Panc1 (cell line): Measurements from ENCODE around the gene PLK5. TPM values are rescaled to one million over a fixed set of nuclear protein-coding genes. Genes with fewer than 3 reads are reported as not detected.

ENCODE experiments used
- ATAC-seq: fragments of 200-7000 bp; cut with Tn5 transposase; 2 replicates; pipeline ENCODE4 v1.9.1; 2020; ENCODE audit warnings: mild to moderate bottlenecking, moderate library complexity
- BruUV-seq: library from RNA; stranded (reverse); fragments of 400-500 nt; replicated peaks from 2 replicates; lab custom pipeline; 2021; lab: Mats Ljungman, UMichigan
- CTCF ChIA-PET: fragments of 300-600 bp; sonication (Branson Sonifier 250); formaldehyde crosslinking; loops from one replicate; lab custom pipeline; 2022; ENCODE audit warnings: antibody characterized with exemption; lab: Charles Lee
- POLR2A ChIA-PET: fragments of 300-600 bp; sonication (Branson Sonifier 250); formaldehyde crosslinking; loops from one replicate; lab custom pipeline; 2022; ENCODE audit warnings: antibody characterized with exemption; lab: Charles Lee
- DNase-seq: peaks from one replicate; pipeline ENCODE4 v3.0.0-alpha.2; 2010; ENCODE audit warnings: low read depth, low spot score
- H3K27ac ChIP-seq: 2 replicates; pipeline ENCODE4 v1.5.1; 2011; ENCODE audit warnings: mild to moderate bottlenecking, low read length, inconsistent platforms
- H3K27me3 ChIP-seq: fragments of 200-500 bp; sonication (Bioruptor generic); 2 replicates; pipeline ENCODE4 v1.6.0; 2014; ENCODE audit warnings: low read length, inconsistent platforms; ENCODE audit not compliant: control insufficient read depth, insufficient read depth
- H3K36me3 ChIP-seq: fragments of 200-500 bp; sonication (Bioruptor generic); 2 replicates; pipeline ENCODE4 v1.5.1; 2014; ENCODE audit warnings: inconsistent platforms, mild to moderate bottlenecking, low read length, moderate library complexity; ENCODE audit not compliant: control insufficient read depth, insufficient read depth
- H3K4me1 ChIP-seq: 2 replicates; pipeline ENCODE4 v1.5.1; 2011; ENCODE audit warnings: inconsistent platforms, mild to moderate bottlenecking, low read length, moderate library complexity; ENCODE audit not compliant: control insufficient read depth, insufficient read depth
- H3K4me3 ChIP-seq, 2 experiments: 2 replicates each; pipeline ENCODE4 v1.5.1; 2011 to 2012; ENCODE audit warnings: low read depth in 2 of 2, low read length in 2 of 2, mild to moderate bottlenecking in 2 of 2, inconsistent platforms in 1 of 2, moderate library complexity in 1 of 2
- H3K9me3 ChIP-seq: fragments of 200-500 bp; sonication (Bioruptor generic); 2 replicates; pipeline ENCODE4 v1.5.1; 2014; ENCODE audit warnings: low read depth, mild to moderate bottlenecking, inconsistent platforms, low read length, moderate library complexity; ENCODE audit not compliant: control insufficient read depth, insufficient read depth
- POLR2AphosphoS5 ChIP-seq: IDR thresholded peaks from 2 replicates; pipeline ENCODE4 v1.6.1; 2012; ENCODE audit warnings: mild to moderate bottlenecking, low read depth, low read length, moderate library complexity
- SIN3A ChIP-seq: IDR thresholded peaks from 2 replicates; pipeline ENCODE4 v1.6.1; 2012; ENCODE audit warnings: low read depth, mild to moderate bottlenecking, low read length, moderate library complexity, borderline replicate concordance; ENCODE audit not compliant: insufficient read depth
- TCF7L2 ChIP-seq: IDR thresholded peaks from 2 replicates; pipeline ENCODE4 v1.6.1; 2011; ENCODE audit warnings: mild to moderate bottlenecking, low read depth, low read length, inconsistent platforms
- in situ Hi-C: cut with HindIII; loops from 2 replicates; pipeline ENCODE4 v1.10.0; 2016; ENCODE audit warnings: low sequenced_read_pairs, low pct_unique_long_range_greater_than_20kb
- intact Hi-C: fragments of 100-400 bp; cut with micrococcal nuclease; formaldehyde crosslinking; loops from one replicate; pipeline ENCODE4 v1.10.0; 2022; ENCODE audit not compliant: unreplicated experiment
- total RNA-seq: library from RNA; stranded (reverse); gene quantifications from one replicate; pipeline ENCODE4 v1.2.1, GENCODE V29; 2021; ENCODE audit not compliant: unreplicated experiment
- TF ChIP-seq, protein P1 (sequence below): fragments of 450-650 bp; IDR thresholded peaks from 2 replicates; pipeline ENCODE4 v1.5.1; 2017; ENCODE audit warnings: mild to moderate bottlenecking
- TF ChIP-seq, protein P2 (sequence below), 2 experiments: IDR thresholded peaks; 2 replicates each; pipeline ENCODE4 v1.6.1; 2011 to 2012; ENCODE audit warnings: low read depth in 2 of 2, control low read depth in 1 of 2, low read length in 1 of 2, mild to moderate bottlenecking in 1 of 2, moderate library complexity in 1 of 2; ENCODE audit not compliant: insufficient read depth in 1 of 2

Gene PLK5
- total RNA-seq, 1 experiment from 2014 or later, result not detected

DNA sequence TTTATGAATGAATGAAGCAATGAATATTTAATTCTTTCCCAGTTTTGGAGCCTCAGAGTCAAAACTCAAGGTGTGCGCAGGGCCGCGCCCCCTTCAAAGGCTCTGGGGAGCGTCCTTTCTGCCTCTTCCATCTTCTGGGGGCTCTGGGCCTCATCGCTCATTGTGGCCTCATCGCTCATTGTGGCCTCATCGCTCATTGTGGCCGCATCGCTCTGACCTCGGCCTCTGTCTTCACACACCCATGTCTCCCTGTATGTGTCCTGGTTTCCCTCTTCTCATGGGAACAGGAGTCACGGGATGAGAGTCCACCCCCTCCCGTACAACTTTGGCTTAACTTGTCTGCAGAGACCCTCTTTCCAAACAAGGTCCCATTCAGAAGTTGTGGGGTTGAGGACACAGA is 47.5 kb downstream of the PLK5 start:
- in situ Hi-C loops (no loop called here), intact Hi-C loops (no loop called here)
- ATAC-seq (no peak), DNase-seq (no peak)
- no TSS peak for BruUV-seq
- Histone ChIP-seq H3K9me3 (no peaks in the 10 kb centered on the region), H3K4me3 (no peak overlapping the region), H3K4me1 (no peaks in the 10 kb centered on the region), H3K27ac (no peak overlapping the region), H3K27me3 (no peaks in the 10 kb centered on the region), H3K36me3 (no peaks in the 10 kb centered on the region; the same call in 1 of the 2 replicates)
- TF ChIP-seq POLR2AphosphoS5, result no peak
- TF ChIP-seq, protein P1, sequence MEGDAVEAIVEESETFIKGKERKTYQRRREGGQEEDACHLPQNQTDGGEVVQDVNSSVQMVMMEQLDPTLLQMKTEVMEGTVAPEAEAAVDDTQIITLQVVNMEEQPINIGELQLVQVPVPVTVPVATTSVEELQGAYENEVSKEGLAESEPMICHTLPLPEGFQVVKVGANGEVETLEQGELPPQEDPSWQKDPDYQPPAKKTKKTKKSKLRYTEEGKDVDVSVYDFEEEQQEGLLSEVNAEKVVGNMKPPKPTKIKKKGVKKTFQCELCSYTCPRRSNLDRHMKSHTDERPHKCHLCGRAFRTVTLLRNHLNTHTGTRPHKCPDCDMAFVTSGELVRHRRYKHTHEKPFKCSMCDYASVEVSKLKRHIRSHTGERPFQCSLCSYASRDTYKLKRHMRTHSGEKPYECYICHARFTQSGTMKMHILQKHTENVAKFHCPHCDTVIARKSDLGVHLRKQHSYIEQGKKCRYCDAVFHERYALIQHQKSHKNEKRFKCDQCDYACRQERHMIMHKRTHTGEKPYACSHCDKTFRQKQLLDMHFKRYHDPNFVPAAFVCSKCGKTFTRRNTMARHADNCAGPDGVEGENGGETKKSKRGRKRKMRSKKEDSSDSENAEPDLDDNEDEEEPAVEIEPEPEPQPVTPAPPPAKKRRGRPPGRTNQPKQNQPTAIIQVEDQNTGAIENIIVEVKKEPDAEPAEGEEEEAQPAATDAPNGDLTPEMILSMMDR, result no peak
- no peak for TF ChIP-seq SIN3A
- no peak for TF ChIP-seq TCF7L2
- TF ChIP-seq, protein P2, sequence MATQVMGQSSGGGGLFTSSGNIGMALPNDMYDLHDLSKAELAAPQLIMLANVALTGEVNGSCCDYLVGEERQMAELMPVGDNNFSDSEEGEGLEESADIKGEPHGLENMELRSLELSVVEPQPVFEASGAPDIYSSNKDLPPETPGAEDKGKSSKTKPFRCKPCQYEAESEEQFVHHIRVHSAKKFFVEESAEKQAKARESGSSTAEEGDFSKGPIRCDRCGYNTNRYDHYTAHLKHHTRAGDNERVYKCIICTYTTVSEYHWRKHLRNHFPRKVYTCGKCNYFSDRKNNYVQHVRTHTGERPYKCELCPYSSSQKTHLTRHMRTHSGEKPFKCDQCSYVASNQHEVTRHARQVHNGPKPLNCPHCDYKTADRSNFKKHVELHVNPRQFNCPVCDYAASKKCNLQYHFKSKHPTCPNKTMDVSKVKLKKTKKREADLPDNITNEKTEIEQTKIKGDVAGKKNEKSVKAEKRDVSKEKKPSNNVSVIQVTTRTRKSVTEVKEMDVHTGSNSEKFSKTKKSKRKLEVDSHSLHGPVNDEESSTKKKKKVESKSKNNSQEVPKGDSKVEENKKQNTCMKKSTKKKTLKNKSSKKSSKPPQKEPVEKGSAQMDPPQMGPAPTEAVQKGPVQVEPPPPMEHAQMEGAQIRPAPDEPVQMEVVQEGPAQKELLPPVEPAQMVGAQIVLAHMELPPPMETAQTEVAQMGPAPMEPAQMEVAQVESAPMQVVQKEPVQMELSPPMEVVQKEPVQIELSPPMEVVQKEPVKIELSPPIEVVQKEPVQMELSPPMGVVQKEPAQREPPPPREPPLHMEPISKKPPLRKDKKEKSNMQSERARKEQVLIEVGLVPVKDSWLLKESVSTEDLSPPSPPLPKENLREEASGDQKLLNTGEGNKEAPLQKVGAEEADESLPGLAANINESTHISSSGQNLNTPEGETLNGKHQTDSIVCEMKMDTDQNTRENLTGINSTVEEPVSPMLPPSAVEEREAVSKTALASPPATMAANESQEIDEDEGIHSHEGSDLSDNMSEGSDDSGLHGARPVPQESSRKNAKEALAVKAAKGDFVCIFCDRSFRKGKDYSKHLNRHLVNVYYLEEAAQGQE (IDR thresholded peaks at IDR 0.05; ENCODE audit: insufficient read depth in 1 of 2, low read depth in 2 of 2, low read length in 1 of 2), result no peak
- POLR2A ChIA-PET, result no interaction called here
- CTCF ChIA-PET, result no interaction called here

DNA sequence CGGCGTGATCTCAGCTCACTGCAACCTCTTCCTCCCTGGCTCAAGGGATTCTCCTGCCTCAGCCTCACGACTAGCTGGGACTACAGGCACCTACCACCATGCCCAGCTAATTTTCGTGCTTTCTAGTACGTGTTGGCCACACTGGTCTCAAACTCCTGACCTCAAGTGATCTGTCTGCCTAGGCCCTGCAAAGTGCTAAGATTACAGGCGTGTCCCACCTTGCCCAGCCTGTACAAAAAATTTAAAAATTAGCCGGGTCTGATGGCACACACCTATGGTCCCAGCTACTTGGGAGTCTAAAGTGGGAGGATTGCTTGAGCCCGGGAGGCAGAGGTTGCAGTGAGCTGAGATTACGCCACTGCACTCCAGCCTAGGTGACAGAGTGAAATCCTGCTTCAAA is 48.9 kb downstream of the PLK5 start:
- POLR2A ChIA-PET, result no interaction called here

More for the DNA sequence above, 48.9 kb downstream of the PLK5 start:
- ATAC-seq (no peak), DNase-seq (no peak)
- Histone ChIP-seq H3K4me3 (no peak overlapping the region), H3K27ac (no peak overlapping the region), H3K9me3 (no peaks in the 10 kb centered on the region), H3K27me3 (no peaks in the 10 kb centered on the region), H3K4me1 (no peaks in the 10 kb centered on the region), H3K36me3 (no peaks in the 10 kb centered on the region)
- in situ Hi-C loops, result no loop called here
- CTCF ChIA-PET, result no interaction called here
- TF ChIP-seq, protein P2 (IDR thresholded peaks at IDR 0.05; ENCODE audit: insufficient read depth in 1 of 2, low read depth in 2 of 2, low read length in 1 of 2), result no peak
- TF ChIP-seq, protein P1, result no peak
- TF ChIP-seq SIN3A (no peak), POLR2AphosphoS5 (no peak), TCF7L2 (no peak)
- intact Hi-C loops, result no loop called here
- BruUV-seq, result no TSS peak
